SK-N-SH treated with all-trans-retinoic acid at 6 μM for 48 hours (cell line): ENCODE data around the gene TPRG1L.

ENCODE experiments used
- ATAC-seq: fragments of 200-7000 bp; cut with Tn5 transposase; 3 replicates; pipeline ENCODE4 v1.9.1; 2020; ENCODE audit warnings: mild to moderate bottlenecking, moderate library complexity
- BACH2 ChIP-seq: fragments of 250-450 bp; sonication (Bioruptor Pico); IDR thresholded peaks from 2 replicates; pipeline ENCODE4 v1.9.0; 2021; ENCODE audit warnings: mild to moderate bottlenecking, borderline replicate concordance
- CREB5 ChIP-seq: fragments of 250-450 bp; sonication (Bioruptor Pico); IDR thresholded peaks from 2 replicates; pipeline ENCODE4 v1.5.1; 2020; ENCODE audit warnings: low read depth, mild to moderate bottlenecking, moderate library complexity
- CSDC2 ChIP-seq: fragments of 250-450 bp; sonication (Bioruptor Pico); IDR thresholded peaks from 2 replicates; pipeline ENCODE4 v1.5.0; 2020; ENCODE audit warnings: mild to moderate bottlenecking, moderate library complexity
- CSRNP3 ChIP-seq: fragments of 250-450 bp; sonication (Bioruptor Pico); IDR thresholded peaks from 2 replicates; pipeline ENCODE4 v1.5.1; 2021; ENCODE audit warnings: mild to moderate bottlenecking, moderate library complexity
- ESRRG ChIP-seq: fragments of 250-450 bp; sonication (Bioruptor Pico); IDR thresholded peaks from 2 replicates; pipeline ENCODE4 v1.6.1; 2021; ENCODE audit warnings: mild to moderate bottlenecking
- POU6F1 ChIP-seq: fragments of 250-450 bp; sonication (Bioruptor Pico); IDR thresholded peaks from 2 replicates; pipeline ENCODE4 v1.8.0; 2021; ENCODE audit warnings: low read depth, mild to moderate bottlenecking, moderate library complexity, borderline replicate concordance
- RARB ChIP-seq: fragments of 250-450 bp; sonication (Bioruptor Pico); IDR thresholded peaks from 2 replicates; pipeline ENCODE4 v1.8.0; 2021; ENCODE audit warnings: mild to moderate bottlenecking, moderate library complexity
- SNAI2 ChIP-seq: fragments of 250-450 bp; sonication (Bioruptor Pico); IDR thresholded peaks from 2 replicates; pipeline ENCODE4 v1.5.0; 2020; ENCODE audit warnings: mild to moderate bottlenecking, moderate library complexity
- TCF4 ChIP-seq: fragments of 250-450 bp; sonication (Bioruptor Pico); IDR thresholded peaks from 2 replicates; pipeline ENCODE4 v1.8.0; 2021; ENCODE audit warnings: mild to moderate bottlenecking, moderate library complexity, borderline replicate concordance
- TOX ChIP-seq: fragments of 250-450 bp; sonication (Bioruptor Pico); IDR thresholded peaks from 2 replicates; pipeline ENCODE4 v1.8.0; 2021; ENCODE audit warnings: mild to moderate bottlenecking, moderate library complexity, borderline replicate concordance
- TSHZ2 ChIP-seq: fragments of 250-450 bp; sonication (Bioruptor Pico); IDR thresholded peaks from 2 replicates; pipeline ENCODE4 v1.5.0; 2020; ENCODE audit warnings: mild to moderate bottlenecking, moderate library complexity
- ZC3H10 ChIP-seq: fragments of 250-450 bp; sonication (Bioruptor Pico); IDR thresholded peaks from 2 replicates; pipeline ENCODE4 v1.5.1; 2021; ENCODE audit warnings: mild to moderate bottlenecking, moderate library complexity
- ZFP3 ChIP-seq: fragments of 250-450 bp; sonication (Bioruptor Pico); IDR thresholded peaks from 2 replicates; pipeline ENCODE4 v1.5.0; 2020; ENCODE audit warnings: mild to moderate bottlenecking, moderate library complexity
- ZFP30 ChIP-seq: fragments of 450-650 bp; formaldehyde crosslinking; IDR thresholded peaks from 2 replicates; pipeline ENCODE4 v1.5.0; 2022; ENCODE audit warnings: mild to moderate bottlenecking, moderate library complexity
- TF ChIP-seq, protein P1 (sequence below): fragments of 250-450 bp; sonication (Bioruptor Pico); IDR thresholded peaks from 2 replicates; pipeline ENCODE4 v1.8.0; 2020; ENCODE audit warnings: mild to moderate bottlenecking, moderate library complexity, borderline replicate concordance

Gene TPRG1L

GRCh38 chr1:3601743-3602142 is 23.1 kb upstream of the TPRG1L start:
- TF ChIP-seq ZFP3 (no peak), BACH2 (no peak), TCF4 (CRISPR knock-in tag) (no peak), CSRNP3 (CRISPR knock-in tag) (no peak), SNAI2 (CRISPR knock-in tag) (no peak), TSHZ2 (CRISPR knock-in tag) (no peak), POU6F1 (no peak), CSDC2 (CRISPR knock-in tag) (no peak), ZC3H10 (CRISPR knock-in tag) (no peak)
- ATAC-seq: no peak

GRCh38 chr1:3602375-3602774 is 22.4 kb upstream of the TPRG1L start:
- TF ChIP-seq CREB5 (no peak), ZC3H10 (CRISPR knock-in tag) (no peak)
- ATAC-seq: no peak

DNA sequence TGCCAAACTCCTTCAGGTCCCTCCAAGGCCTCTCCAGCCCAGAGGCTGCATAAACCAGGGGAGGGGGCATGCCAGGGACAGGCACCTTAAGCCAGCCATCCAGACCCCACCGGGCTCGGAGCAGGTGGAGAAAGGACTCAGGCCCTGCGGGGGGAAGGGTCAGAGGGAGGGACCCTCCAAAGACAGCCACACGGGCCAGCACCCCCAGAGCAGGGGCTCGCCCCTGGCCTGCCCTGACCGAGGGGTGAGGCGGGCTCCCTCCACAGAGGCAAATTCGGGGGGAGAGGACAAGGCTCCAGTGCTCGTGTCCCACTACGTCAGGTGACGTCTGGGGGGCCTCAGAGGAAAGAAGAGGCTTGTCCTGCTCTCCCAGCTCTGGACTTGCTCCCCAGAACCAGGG is 21.7 kb upstream of the TPRG1L start:
- ATAC-seq: no peak
- no peak for TF ChIP-seq CREB5
- no peak for TF ChIP-seq ESRRG (CRISPR knock-in tag)
- TF ChIP-seq RARB (CRISPR knock-in tag): no peak
- no peak for TF ChIP-seq TOX
- no peak for TF ChIP-seq POU6F1

DNA sequence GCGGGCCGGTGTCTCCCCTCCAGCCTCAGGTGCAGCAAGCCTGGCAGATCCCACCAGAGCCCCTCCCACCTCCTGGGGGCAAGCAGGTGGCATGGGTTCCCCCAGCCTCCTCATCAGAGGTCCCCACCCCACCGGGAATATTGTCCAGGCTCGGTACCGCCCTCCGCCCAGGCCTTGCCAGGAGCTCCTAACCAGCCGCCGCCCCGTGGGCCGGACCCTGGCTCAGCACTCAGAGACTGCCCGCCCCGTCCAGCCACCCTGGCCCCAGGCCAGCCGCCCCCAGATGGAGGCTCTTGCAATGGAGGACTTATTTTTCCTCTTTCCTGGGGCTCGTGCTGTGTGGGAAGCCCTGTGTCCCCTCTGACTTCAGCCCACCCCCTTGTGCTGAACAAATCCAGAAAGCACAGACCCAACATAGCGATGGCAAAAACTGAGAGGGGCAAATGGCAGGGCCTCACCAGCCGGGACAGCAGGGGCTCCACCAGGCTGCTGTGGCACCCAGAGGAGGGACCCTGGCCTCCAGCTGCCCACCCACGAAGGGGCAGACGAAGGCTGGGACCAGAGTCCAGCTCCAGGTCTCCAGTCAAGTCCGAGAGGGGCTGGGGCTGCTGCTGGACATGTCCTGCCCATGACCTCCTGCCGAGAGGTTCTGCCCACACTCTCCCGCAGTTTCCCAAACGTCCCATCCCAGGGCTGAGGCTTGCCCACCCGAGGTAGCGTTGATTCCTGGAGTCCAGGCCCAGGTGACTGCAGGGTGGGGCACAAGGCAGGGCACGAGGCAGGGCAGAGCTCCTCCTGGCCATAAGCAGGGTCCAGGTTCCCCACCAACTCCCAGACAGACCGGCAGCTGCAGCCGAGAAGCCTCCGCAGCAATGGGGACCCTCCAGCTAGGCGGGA is 21.0 kb upstream of the TPRG1L start:
- ATAC-seq: no peak
- TF ChIP-seq, protein P1, sequence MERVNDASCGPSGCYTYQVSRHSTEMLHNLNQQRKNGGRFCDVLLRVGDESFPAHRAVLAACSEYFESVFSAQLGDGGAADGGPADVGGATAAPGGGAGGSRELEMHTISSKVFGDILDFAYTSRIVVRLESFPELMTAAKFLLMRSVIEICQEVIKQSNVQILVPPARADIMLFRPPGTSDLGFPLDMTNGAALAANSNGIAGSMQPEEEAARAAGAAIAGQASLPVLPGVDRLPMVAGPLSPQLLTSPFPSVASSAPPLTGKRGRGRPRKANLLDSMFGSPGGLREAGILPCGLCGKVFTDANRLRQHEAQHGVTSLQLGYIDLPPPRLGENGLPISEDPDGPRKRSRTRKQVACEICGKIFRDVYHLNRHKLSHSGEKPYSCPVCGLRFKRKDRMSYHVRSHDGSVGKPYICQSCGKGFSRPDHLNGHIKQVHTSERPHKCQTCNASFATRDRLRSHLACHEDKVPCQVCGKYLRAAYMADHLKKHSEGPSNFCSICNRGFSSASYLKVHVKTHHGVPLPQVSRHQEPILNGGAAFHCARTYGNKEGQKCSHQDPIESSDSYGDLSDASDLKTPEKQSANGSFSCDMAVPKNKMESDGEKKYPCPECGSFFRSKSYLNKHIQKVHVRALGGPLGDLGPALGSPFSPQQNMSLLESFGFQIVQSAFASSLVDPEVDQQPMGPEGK (CRISPR knock-in tag): no peak
- TF ChIP-seq ESRRG (CRISPR knock-in tag) (no peak), BACH2 (no peak), TOX (no peak), TCF4 (CRISPR knock-in tag) (no peak), ZFP3 (no peak), ZFP30 (CRISPR knock-in tag) (no peak), CSRNP3 (CRISPR knock-in tag) (no peak)
